Mononuclear cell (primary cell): ENCODE results near the gene TGFBI. TPM values are rescaled to one million over a fixed set of nuclear protein-coding genes. Genes with fewer than 3 reads are reported as not detected.

Experiments used
- H3K27me3 ChIP-seq: 2 replicates; pipeline ENCODE4 v1.6.0; 2011; ENCODE audit warnings: low read length, control low read depth; ENCODE audit not compliant: insufficient read depth
- H3K4me1 ChIP-seq: 2 replicates; pipeline ENCODE4 v1.5.1; 2011; ENCODE audit warnings: mild to moderate bottlenecking, low read length, control low read depth; ENCODE audit not compliant: insufficient read depth
- H3K4me3 ChIP-seq: 2 replicates; pipeline ENCODE4 v1.5.1; 2011; ENCODE audit warnings: mild to moderate bottlenecking, low read length, moderate library complexity
- H3K9me3 ChIP-seq: 2 replicates; pipeline ENCODE4 v1.5.1; 2011; ENCODE audit warnings: low read depth, mild to moderate bottlenecking, control low read depth, low read length
- total RNA-seq: library from RNA; depleted of rRNA; stranded (reverse); fragments of >200 nt; gene quantifications from one replicate; pipeline ENCODE4 v1.2.3, GENCODE V29; 2012

Gene TGFBI
- total RNA-seq, 1 donor = 159 TPM

GRCh38 chr5:136073714-136074529 is 45.1 kb downstream of the TGFBI start:
- Histone ChIP-seq H3K4me3 (no peak overlapping the region), H3K4me1 (no peaks in the 10 kb centered on the region), H3K27me3 (peaks cover 20% of the 10 kb centered on the region), H3K9me3 (no peaks in the 10 kb centered on the region)

- no peaks in the 10 kb centered on the region for H3K9me3 ChIP-seq
- no peak overlapping the region for H3K4me3 ChIP-seq
- H3K4me1 ChIP-seq = peaks cover 9% of the 10 kb centered on the region
- H3K27me3 ChIP-seq = peaks cover 31% of the 10 kb centered on the region
These were observed 46.7 kb downstream of the TGFBI start for GRCh38 chr5:136075466-136075891.

- Histone ChIP-seq H3K4me3 (no peak overlapping the region), H3K4me1 (peaks cover 12% of the 10 kb centered on the region), H3K27me3 (peaks cover 34% of the 10 kb centered on the region), H3K9me3 (no peaks in the 10 kb centered on the region)
These were observed 47.3 kb downstream of the TGFBI start for GRCh38 chr5:136076067-136076466.

- Histone ChIP-seq H3K4me1 (peaks cover 12% of the 10 kb centered on the region), H3K27me3 (peaks cover 39% of the 10 kb centered on the region), H3K9me3 (no peaks in the 10 kb centered on the region), H3K4me3 (no peak overlapping the region)
These were observed 48.2 kb downstream of the TGFBI start for GRCh38 chr5:136076881-136077445.

- H3K27me3 ChIP-seq = peaks cover 39% of the 10 kb centered on the region
- H3K9me3 ChIP-seq = no peaks in the 10 kb centered on the region
- peaks cover 12% of the 10 kb centered on the region for H3K4me1 ChIP-seq
- no peak overlapping the region for H3K4me3 ChIP-seq
These were observed 50.6 kb downstream of the TGFBI start for GRCh38 chr5:136079195-136079985.

- Histone ChIP-seq H3K4me3 (no peak overlapping the region), H3K9me3 (no peaks in the 10 kb centered on the region), H3K27me3 (peaks cover 39% of the 10 kb centered on the region), H3K4me1 (peaks cover 12% of the 10 kb centered on the region)
These were observed 51.3 kb downstream of the TGFBI start for GRCh38 chr5:136080113-136080482.

- H3K4me3 ChIP-seq = no peak overlapping the region
- peaks cover 12% of the 10 kb centered on the region for H3K4me1 ChIP-seq
- peaks cover 39% of the 10 kb centered on the region for H3K27me3 ChIP-seq
- H3K9me3 ChIP-seq = no peaks in the 10 kb centered on the region
These were observed 51.9 kb downstream of the TGFBI start for GRCh38 chr5:136080483-136081216.

GRCh38 chr5:136081217-136081591 is 52.4 kb downstream of the TGFBI start:
- H3K4me3 ChIP-seq = no peak overlapping the region
- no peaks in the 10 kb centered on the region for H3K9me3 ChIP-seq
- peaks cover 12% of the 10 kb centered on the region for H3K4me1 ChIP-seq
- H3K27me3 ChIP-seq = peaks cover 39% of the 10 kb centered on the region

GRCh38 chr5:136082390-136083193 is 53.8 kb downstream of the TGFBI start:
- H3K27me3 ChIP-seq = peaks cover 32% of the 10 kb centered on the region
- H3K9me3 ChIP-seq = no peaks in the 10 kb centered on the region
- H3K4me3 ChIP-seq = no peak overlapping the region
- peaks cover 12% of the 10 kb centered on the region for H3K4me1 ChIP-seq

- Histone ChIP-seq H3K9me3 (no peaks in the 10 kb centered on the region), H3K4me1 (peaks cover 10% of the 10 kb centered on the region)
These were observed 55.9 kb downstream of the TGFBI start for GRCh38 chr5:136084698-136085097.

GRCh38 chr5:136086783-136087566 is 58.2 kb downstream of the TGFBI start:
- Histone ChIP-seq H3K4me1 (no peaks in the 10 kb centered on the region), H3K9me3 (no peaks in the 10 kb centered on the region), H3K4me3 (no peak overlapping the region), H3K27me3 (no peaks in the 10 kb centered on the region)

More at GRCh38 chr5:136084698-136085097, 55.9 kb downstream of the TGFBI start:
- Histone ChIP-seq H3K4me3 (no peak overlapping the region), H3K27me3 (peaks cover 13% of the 10 kb centered on the region)

- H3K9me3 ChIP-seq = no peaks in the 10 kb centered on the region
- H3K27me3 ChIP-seq = no peaks in the 10 kb centered on the region
- H3K4me3 ChIP-seq = no peak overlapping the region
- no peaks in the 10 kb centered on the region for H3K4me1 ChIP-seq
These were observed 59.4 kb downstream of the TGFBI start for GRCh38 chr5:136087961-136088871.

- H3K9me3 ChIP-seq = no peaks in the 10 kb centered on the region
- no peaks in the 10 kb centered on the region for H3K27me3 ChIP-seq
- H3K4me3 ChIP-seq = no peak overlapping the region
- no peaks in the 10 kb centered on the region for H3K4me1 ChIP-seq
These were observed 61.0 kb downstream of the TGFBI start for GRCh38 chr5:136089791-136090190.
